NCI-H226 (cell line): ENCODE measurements around the gene MOB3C.

ENCODE experiments used
- DNase-seq: peaks from one replicate; pipeline ENCODE4 v3.0.0-alpha.2; 2015

Gene MOB3C

DNA sequence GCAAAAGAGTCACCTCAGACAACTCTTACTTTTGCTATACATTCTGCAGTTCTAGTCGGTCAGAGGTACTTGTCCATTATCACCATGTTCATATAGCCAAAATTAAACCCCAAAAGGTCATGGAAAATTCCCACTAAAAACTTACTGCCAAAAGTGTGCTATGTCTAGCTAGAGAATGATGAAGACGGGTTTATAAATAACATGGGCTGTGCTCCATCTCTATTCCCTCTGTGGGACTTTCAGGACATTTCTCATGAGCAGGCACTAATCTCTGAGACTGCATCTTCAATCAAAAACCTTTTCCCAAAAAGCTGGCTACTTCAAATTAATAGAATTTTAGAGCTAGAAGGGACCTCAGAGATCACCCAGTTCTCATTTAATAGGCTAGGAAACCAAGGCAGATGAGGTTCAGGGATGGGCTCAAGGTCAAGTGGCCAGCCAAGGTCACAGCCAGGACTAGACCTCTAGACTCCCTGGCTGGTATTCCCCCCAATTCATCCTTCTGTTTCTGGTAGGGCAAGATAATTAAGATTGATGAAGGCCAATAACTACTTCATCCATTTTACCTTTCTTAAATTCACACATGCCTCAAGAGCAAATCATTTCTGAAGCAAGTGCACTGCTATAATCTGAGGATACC lies 21.0 kb upstream of the MOB3C start:
- DNase-seq, result no peak

- DNase-seq, result no peak
These were observed 18.6 kb upstream of the MOB3C start for GRCh38 chr1:46635205-46635604.

GRCh38 chr1:46630719-46631118 lies 14.1 kb upstream of the MOB3C start:
- DNase-seq, result no peak

GRCh38 chr1:46623743-46624644 lies 7.4 kb upstream of the MOB3C start:
- peak; percentile 31 for DNase-seq

DNA sequence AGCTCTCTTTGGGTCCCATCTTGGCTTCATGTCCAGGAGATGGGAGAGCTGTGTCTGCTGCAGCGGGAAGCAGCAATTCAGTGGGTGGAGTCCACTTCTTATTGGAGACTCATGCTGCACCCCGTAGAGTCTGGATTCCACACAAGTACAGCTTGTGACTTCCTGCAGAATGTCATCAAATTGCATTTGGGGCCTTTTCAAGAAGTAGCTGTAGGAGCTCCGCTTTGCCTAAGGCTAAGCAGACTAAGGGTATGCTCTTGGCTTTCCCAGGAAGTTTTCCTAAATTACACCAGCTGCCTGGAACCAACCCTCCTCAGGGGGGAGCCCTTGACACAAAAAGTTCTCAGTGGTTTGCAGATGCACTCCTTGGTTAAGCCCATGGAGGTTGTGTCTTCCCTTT lies 5.7 kb upstream of the MOB3C start:
- no peak for DNase-seq

DNA sequence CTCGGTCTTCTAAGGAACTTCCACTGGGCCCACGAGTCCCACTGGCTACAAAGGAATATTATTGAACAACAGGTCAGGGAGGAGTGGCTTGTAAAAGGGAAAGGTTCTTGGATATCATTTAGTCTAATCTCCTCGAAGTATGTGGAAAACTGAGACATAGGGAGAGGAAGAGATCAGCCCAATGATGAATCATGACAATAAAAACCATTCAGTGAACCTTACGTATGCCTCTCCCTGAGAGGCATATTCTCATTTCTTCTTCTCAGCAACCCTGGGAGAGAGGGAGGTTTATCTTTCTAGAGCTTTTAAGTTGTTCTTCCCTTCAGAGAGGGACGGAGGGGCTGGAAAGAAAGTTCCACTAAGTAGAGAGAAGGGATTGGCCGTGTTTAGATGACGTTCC lies 5.3 kb upstream of the MOB3C start:
- DNase-seq, result no peak

GRCh38 chr1:46619656-46620258 lies 3.1 kb upstream of the MOB3C start:
- no peak for DNase-seq

DNA sequence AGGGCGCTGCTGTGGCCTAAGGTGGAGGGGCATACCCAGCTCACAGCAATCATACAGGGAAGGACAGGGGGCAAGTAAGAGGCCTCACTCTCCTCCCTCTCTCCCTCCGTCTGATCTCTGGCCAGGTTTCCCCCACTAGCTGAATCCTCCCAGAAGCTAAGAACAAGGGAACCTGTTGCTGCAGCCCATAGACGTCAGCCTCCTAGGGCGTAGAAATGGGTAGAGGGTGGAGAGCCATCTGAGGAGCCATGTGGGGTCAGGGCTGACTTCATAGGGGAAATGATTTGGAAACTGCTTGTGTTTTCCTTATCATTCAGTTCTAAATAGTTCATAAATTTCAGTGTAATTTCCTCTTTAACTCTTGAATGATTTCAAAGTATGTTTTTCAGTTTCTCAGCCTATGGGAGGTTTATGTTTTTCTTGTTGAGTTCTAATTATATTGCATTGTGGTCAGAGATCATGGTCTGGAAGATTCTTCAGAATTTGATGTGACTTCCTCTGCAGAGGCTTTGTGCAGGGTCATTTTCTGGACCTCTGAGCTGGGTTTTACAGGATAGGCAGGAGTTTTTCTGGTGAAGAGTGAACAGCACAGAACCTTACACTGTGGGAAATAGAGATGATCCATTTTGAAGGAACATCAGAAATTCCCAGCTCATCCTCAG lies 2.3 kb upstream of the MOB3C start:
- no peak for DNase-seq

- DNase-seq, result no peak
These were observed 1.2 kb upstream of the MOB3C start for GRCh38 chr1:46617833-46618232.

- DNase-seq, result no peak
These were observed 643 bp upstream of the MOB3C start for GRCh38 chr1:46617108-46617800.

GRCh38 chr1:46615735-46616134 lies 876 bp downstream of the MOB3C start:
- DNase-seq, result no peak

- DNase-seq, result no peak
These were observed 1.5 kb downstream of the MOB3C start for GRCh38 chr1:46615088-46615487.

DNA sequence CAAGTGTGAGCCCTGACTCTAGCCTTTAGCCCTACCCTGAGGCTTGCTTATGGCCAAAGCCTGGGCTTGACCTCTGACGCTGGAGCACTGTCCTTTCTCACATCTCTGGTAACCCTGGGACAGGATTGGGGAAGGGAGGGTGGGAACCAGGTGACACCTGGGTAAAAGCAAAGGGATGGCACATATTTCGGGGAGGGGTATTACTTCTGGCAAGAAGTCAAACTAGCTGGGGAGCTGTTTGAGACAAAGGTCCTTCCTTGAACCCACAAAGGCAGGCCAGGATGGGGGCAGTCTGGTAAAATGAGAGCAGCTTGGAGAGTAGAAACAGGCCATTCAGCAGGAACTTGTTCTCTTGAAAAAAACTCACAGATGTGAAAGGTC lies 2.0 kb downstream of the MOB3C start:
- DNase-seq, result no peak

GRCh38 chr1:46613661-46614603 lies 2.7 kb downstream of the MOB3C start:
- DNase-seq, result peak; percentile 87

DNA sequence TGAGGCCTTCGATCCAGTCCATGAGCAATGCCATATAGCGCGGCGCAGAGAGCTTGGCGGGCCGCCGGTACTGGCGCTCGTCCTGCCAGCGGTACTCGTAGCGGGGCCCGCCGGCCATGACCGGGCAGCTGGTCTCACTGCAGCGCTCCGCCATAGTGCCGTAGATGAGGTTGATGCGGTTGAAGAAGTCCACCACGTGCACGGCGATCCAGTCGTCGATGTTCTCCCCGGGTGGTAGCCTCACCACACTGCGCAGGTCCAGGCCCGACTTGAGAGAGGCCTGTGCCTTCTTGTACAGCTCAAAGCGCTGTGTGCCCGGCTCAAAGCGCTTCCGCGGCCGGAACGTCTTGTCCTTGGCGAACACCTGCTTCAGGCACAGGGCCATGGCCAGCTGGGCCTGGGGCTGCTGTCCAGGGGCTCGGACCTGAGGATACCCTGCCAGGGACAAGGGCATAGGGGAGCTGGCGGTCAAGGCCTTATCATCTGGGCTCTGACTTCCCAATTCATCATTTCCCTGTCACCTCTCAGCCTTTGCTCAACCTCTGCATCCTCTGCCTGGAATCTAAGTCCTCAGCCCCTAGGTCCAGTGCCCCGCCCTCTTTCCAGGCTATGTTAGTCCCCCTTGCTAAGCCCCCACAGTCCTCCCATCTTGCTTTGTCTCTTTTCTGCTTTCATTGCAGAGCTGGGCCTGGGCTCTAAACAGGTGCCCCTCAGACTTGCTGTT lies 3.5 kb downstream of the MOB3C start:
- no peak for DNase-seq

- peak; percentile 83 for DNase-seq
These were observed 4.9 kb downstream of the MOB3C start for GRCh38 chr1:46611691-46612221.

- no peak for DNase-seq
These were observed 9.1 kb downstream of the MOB3C start for GRCh38 chr1:46607345-46608130.

- no peak for DNase-seq
These were observed 10.2 kb downstream of the MOB3C start for GRCh38 chr1:46606255-46606965.

GRCh38 chr1:46605232-46605631 lies 11.4 kb downstream of the MOB3C start:
- no peak for DNase-seq
